CD4-positive, alpha-beta T cell treated with Interleukin-6 at 100 ng/mL for 8 hours (primary cell): ENCODE results near the gene ZNF248.
"Not testable (repeated sequence)": the region's sequence is repeated elsewhere in the genome, so short reads cannot be mapped to it uniquely, and the experiment has no call there.

Experiments used
- DNase-seq: peaks from one replicate; pipeline ENCODE4 v3.0.0-alpha.2; 2020; ENCODE audit warnings: mixed read lengths, low spot score

ZNF248 gene

GRCh38 chr10:37739181-37739580, 118.2 kb downstream of the ZNF248 start:
- DNase-seq, result no peak

DNA sequence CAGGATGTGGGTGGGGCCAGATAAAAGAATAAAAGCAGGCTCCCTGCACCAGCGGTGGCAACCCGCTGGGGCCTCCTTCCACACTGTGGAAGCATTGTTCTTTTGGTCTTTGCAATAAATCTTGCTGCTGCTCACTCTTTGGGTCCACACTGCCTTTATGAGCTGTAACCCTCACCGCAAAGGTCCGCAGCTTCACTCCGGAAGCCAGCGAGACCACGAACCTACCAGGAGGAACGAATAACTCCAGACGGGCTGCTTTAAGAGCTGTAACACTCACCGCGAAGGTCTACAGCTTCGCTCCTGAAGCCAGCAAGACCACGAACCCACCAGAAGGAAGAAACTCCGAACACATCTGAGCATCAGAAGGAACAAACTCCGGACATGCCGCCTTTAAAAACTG, 119.2 kb downstream of the ZNF248 start:
- not testable (repeated sequence) for DNase-seq

DNA sequence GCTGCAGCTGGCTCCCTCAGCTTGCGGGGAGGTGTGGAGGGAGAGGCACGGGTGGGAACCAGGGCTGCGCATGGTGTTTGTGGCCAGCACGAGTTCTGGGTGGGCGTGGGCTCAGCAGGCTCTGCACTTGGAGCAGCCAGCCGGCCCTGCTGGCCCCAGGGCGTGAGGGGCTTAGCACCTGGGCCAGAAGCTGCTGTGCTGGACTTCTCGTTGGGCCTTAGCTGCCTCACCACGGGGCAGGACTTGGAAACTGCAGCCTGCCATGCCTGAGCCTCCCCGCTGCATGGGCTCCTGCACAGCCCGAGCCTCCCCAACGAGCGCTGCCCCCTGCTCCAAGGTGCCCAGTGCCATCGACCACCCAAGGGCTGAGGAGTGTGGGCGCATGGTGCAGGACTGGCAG, 120.1 kb downstream of the ZNF248 start:
- DNase-seq, result no peak

DNA sequence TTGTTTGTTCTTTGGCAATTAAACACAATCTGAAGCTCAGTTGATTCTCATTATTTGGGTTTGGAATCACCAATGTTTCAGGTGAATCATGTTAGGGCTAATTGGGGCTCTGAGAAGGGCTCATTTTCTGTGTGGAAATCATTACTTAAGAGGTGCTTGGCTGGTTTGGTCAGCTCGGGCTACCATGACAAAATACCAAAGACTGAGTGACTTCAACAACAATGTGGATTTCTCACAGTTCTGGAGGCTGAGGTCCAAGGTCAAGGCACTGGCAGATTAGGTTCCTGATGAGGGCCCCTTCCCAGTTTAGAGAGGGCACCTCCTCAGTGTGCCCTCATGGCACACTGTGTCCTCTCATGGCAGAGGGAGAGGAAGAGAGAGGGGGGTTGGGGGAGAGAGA, 121.3 kb downstream of the ZNF248 start:
- DNase-seq, result no peak

DNA sequence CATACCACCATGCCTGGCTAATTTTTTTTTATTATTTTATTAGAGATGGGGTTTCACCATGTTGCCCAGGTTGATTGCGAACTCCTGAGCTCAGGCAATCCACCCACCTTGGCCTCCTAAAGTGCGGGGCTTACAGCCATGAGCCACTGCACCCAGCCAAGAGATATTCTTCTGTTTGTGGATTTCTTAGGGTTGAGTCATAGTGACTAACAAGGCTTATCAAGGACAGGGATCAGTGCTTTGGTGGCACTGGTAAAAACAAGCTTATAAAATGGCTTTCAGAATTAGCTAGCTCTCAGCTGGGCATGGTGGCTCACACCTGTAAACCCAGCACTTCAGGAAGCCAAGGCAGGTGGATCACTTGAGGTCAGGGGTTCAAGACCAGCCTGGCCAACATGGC, 122.4 kb downstream of the ZNF248 start:
- no peak for DNase-seq
